NOMO-1 (cell line): ENCODE results near the gene KREMEN2.

Source experiments
- DNase-seq, 2 experiments: peaks; one replicate each; lab custom pipeline; 2025; ENCODE audit not compliant: unreplicated experiment in 2 of 2; lab: John Stamatoyannopoulos, UW

The KREMEN2 gene

GRCh38 chr16:3000540-3000939, 36.5 kb downstream of the KREMEN2 start:
- DNase-seq, result no peak

- no peak for DNase-seq
Measured at GRCh38 chr16:3001316-3001715, 37.2 kb downstream of the KREMEN2 start.

GRCh38 chr16:3003582-3004270, 39.7 kb downstream of the KREMEN2 start:
- DNase-seq, result peak; percentile 99

GRCh38 chr16:3004319-3004718, 40.2 kb downstream of the KREMEN2 start:
- DNase-seq, result no peak

- DNase-seq, result peak; percentile 25 to 26
Measured at GRCh38 chr16:3004781-3005284, 40.8 kb downstream of the KREMEN2 start.

- peak; percentile 57 to 62 for DNase-seq
Measured at GRCh38 chr16:3007059-3007956, 43.2 kb downstream of the KREMEN2 start.

GRCh38 chr16:3007957-3008689, 44.0 kb downstream of the KREMEN2 start:
- peak; percentile 35 to 80 for DNase-seq

- DNase-seq, result no peak
Measured at GRCh38 chr16:3008690-3009037, 44.6 kb downstream of the KREMEN2 start.

- DNase-seq, result no peak
Measured at GRCh38 chr16:3009568-3010390, 45.7 kb downstream of the KREMEN2 start.

GRCh38 chr16:3010510-3010909, 46.4 kb downstream of the KREMEN2 start:
- no peak for DNase-seq

GRCh38 chr16:3012246-3012645, 48.2 kb downstream of the KREMEN2 start:
- no peak for DNase-seq

GRCh38 chr16:3012828-3013420, 48.8 kb downstream of the KREMEN2 start, which contains the start of gene CLDN9:
Gene CLDN9 (plus strand): TSS chr16:3012923. CDS start chr16:3013363, 440 bp downstream.
- DNase-seq, result no peak

- DNase-seq, result no peak
Measured at GRCh38 chr16:3013491-3013951, 49.4 kb downstream of the KREMEN2 start.

- DNase-seq, result no peak
Measured at GRCh38 chr16:3013998-3014690, 50.1 kb downstream of the KREMEN2 start.

GRCh38 chr16:3014971-3015370, 50.9 kb downstream of the KREMEN2 start:
- DNase-seq, result no peak

GRCh38 chr16:3015865-3016521, 51.9 kb downstream of the KREMEN2 start:
- DNase-seq, result no peak

- DNase-seq, result no peak
Measured at GRCh38 chr16:3017344-3017743, 53.3 kb downstream of the KREMEN2 start.
